Activated naive CD4-positive, alpha-beta T cell treated with anti-CD3 and anti-CD28 coated beads for 36 hours (primary cell): ENCODE results near the gene GALNT13. TPM values are rescaled to one million over a fixed set of nuclear protein-coding genes. Genes with fewer than 3 reads are reported as not detected.

Experiments used
- CTCF ChIA-PET: fragments of 350-600 bp; sonication (Branson Sonifier 250); formaldehyde crosslinking; loops from one replicate; lab custom pipeline; 2021; ENCODE audit warnings: antibody characterized with exemption; lab: Charles Lee
- DNase-seq: peaks from one replicate; pipeline ENCODE4 v3.0.0-alpha.2; 2020
- H3K27ac Mint-ChIP-seq: one replicate; pipeline ENCODE4 v1.8.0; 2021; ENCODE audit warnings: mild to moderate bottlenecking, mixed read lengths
- H3K27me3 Mint-ChIP-seq: one replicate; pipeline ENCODE4 v1.8.0; 2021; ENCODE audit warnings: low read depth, mixed read lengths
- H3K36me3 Mint-ChIP-seq: one replicate; pipeline ENCODE4 v1.8.0; 2021; ENCODE audit warnings: low read depth, mixed read lengths
- H3K4me1 Mint-ChIP-seq: one replicate; pipeline ENCODE4 v1.8.0; 2021; ENCODE audit warnings: low read depth, mixed read lengths
- H3K4me3 Mint-ChIP-seq: one replicate; pipeline ENCODE4 v1.8.0; 2021; ENCODE audit warnings: mild to moderate bottlenecking, moderate library complexity, mixed read lengths
- H3K9me3 Mint-ChIP-seq: one replicate; pipeline ENCODE4 v1.8.0; 2021; ENCODE audit warnings: mixed read lengths
- intact Hi-C: fragments of 100-400 bp; cut with micrococcal nuclease; formaldehyde crosslinking; loops from one replicate; pipeline ENCODE4 v1.15.1; 2023
- total RNA-seq, 2 experiments: library from RNA; stranded (reverse); gene quantifications; one replicate each; pipeline ENCODE4 v1.2.3, GENCODE V29; 2021

Gene GALNT13
- total RNA-seq, 2 experiments from 2014 or later: not detected

DNA sequence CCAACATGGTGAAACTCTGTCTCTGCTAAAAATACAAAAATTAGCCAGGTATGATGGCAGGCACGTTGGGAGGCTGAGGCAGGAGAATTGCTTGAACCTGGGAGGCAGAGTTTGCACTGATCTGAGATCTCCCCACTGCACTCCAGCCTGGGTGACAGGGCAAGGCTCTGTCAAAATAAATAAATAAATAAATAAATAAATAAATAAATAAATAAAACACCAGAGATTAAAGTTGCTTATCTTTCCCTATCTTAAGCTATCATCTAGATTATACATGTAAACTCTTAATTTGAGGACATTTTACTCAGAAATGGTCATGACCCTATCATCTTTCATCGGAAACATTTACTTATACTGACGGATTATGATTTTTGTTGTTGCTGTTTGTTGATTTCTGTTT lies 373.2 kb downstream of the GALNT13 start:
- no peaks in the 10 kb centered on the region for H3K9me3 Mint-ChIP-seq
- CTCF ChIA-PET: no interaction called here
- H3K27me3 Mint-ChIP-seq: no peaks in the 10 kb centered on the region
- DNase-seq: no peak
- no peaks in the 10 kb centered on the region for H3K4me1 Mint-ChIP-seq
- intact Hi-C loops: no loop called here
- no peaks in the 10 kb centered on the region for H3K36me3 Mint-ChIP-seq
- H3K4me3 Mint-ChIP-seq: no peak overlapping the region
- H3K27ac Mint-ChIP-seq: no peak overlapping the region

DNA sequence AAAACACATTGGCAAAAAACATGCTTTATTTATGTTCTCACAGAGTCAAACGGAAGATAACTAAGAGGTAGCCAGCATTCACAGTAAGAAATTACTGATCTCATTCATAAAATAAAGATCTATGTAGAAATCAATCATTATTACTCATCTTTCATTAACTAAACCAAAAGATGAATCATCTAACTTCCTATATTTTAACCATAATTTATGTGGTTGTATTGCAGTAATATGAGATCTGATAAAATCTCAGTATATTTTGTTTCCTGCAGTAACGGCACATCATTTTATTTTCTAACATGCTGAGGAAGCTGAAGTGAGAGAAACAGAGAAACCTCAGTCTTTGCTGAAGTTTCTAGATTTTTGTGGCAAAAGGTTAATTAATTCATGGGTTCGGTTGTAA lies 375.8 kb downstream of the GALNT13 start:
- H3K36me3 Mint-ChIP-seq: no peaks in the 10 kb centered on the region
- no peaks in the 10 kb centered on the region for H3K9me3 Mint-ChIP-seq
- H3K27me3 Mint-ChIP-seq: no peaks in the 10 kb centered on the region
- no peak overlapping the region for H3K27ac Mint-ChIP-seq
- CTCF ChIA-PET: no interaction called here
- H3K4me3 Mint-ChIP-seq: no peak overlapping the region
- H3K4me1 Mint-ChIP-seq: no peaks in the 10 kb centered on the region
- no peak for DNase-seq
- intact Hi-C loops: no loop called here

GRCh38 chr2:154256136-154256535 lies 384.4 kb downstream of the GALNT13 start:
- H3K36me3 Mint-ChIP-seq: no peaks in the 10 kb centered on the region
- no peaks in the 10 kb centered on the region for H3K4me1 Mint-ChIP-seq
- CTCF ChIA-PET: no interaction called here
- no peaks in the 10 kb centered on the region for H3K27me3 Mint-ChIP-seq
- peaks cover 2% of the 10 kb centered on the region for H3K9me3 Mint-ChIP-seq
- intact Hi-C loops: no loop called here
- H3K27ac Mint-ChIP-seq: no peak overlapping the region
- no peak for DNase-seq
- H3K4me3 Mint-ChIP-seq: no peak overlapping the region

- intact Hi-C loops: no loop called here
- CTCF ChIA-PET: no interaction called here
These were observed 387.3 kb downstream of the GALNT13 start for GRCh38 chr2:154259030-154259429.

DNA sequence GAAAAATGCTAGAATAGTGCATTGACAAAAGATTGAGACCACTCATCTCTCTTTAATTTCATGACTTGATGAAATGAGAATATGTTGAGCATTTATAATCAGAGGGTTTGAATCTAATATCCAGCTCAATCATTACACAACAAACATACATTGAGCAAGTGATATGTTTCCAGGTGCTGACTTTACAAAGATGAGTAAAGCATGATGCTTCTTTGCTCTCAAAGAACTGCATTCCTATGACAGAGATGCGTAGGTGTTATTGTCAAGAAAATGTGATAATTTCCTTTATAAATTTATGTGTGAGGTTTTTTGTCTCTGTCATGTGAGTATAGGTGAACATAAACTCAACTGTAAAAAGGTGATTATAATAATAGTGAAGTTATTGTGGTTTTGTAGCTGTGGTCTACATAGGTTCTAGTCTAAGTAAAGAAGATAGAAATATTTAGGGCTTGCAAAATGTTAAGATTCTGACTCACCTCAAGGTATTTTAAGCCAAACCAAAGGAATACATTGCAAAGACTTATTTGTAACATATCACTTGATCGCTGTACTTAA lies 389.8 kb downstream of the GALNT13 start:
- Mint-ChIP-seq H3K4me1 (no peaks in the 10 kb centered on the region), H3K27ac (no peak overlapping the region), H3K27me3 (no peaks in the 10 kb centered on the region), H3K9me3 (peaks cover 2% of the 10 kb centered on the region), H3K36me3 (no peaks in the 10 kb centered on the region), H3K4me3 (no peak overlapping the region)
- CTCF ChIA-PET: no interaction called here
- intact Hi-C loops: no loop called here
- no peak for DNase-seq

More at GRCh38 chr2:154259030-154259429, 387.3 kb downstream of the GALNT13 start:
- H3K36me3 Mint-ChIP-seq: no peaks in the 10 kb centered on the region
- no peak overlapping the region for H3K4me3 Mint-ChIP-seq
- H3K4me1 Mint-ChIP-seq: no peaks in the 10 kb centered on the region
- no peak overlapping the region for H3K27ac Mint-ChIP-seq
- no peak for DNase-seq
- H3K9me3 Mint-ChIP-seq: peaks cover 2% of the 10 kb centered on the region
- H3K27me3 Mint-ChIP-seq: no peaks in the 10 kb centered on the region

DNA sequence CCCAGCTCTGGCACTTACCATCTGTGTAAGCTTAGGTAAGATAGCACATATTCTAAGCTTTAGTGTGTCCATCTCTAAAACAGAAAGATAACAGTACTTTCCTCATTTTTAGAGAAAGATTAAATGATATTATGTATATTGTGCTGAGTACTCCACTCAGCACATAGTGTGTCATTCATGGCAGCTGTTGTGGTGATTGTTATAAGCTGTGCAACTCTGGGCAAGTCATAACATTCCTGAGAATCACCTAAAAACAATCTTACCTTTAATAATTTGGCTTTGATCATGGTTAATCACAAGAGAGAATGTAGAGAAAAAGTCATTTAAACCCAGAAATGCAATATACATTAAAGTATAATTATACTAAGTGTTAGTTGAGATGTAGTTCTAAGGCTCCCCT lies 391.5 kb downstream of the GALNT13 start:
- Mint-ChIP-seq H3K27me3 (no peaks in the 10 kb centered on the region), H3K27ac (no peak overlapping the region), H3K4me1 (no peaks in the 10 kb centered on the region), H3K9me3 (peaks cover 2% of the 10 kb centered on the region), H3K36me3 (no peaks in the 10 kb centered on the region), H3K4me3 (no peak overlapping the region)
- no peak for DNase-seq
- CTCF ChIA-PET: no interaction called here
- intact Hi-C loops: no loop called here

GRCh38 chr2:154264024-154264423 lies 392.3 kb downstream of the GALNT13 start:
- no peaks in the 10 kb centered on the region for H3K27me3 Mint-ChIP-seq
- H3K27ac Mint-ChIP-seq: no peak overlapping the region
- CTCF ChIA-PET: no interaction called here
- H3K4me1 Mint-ChIP-seq: no peaks in the 10 kb centered on the region
- no peaks in the 10 kb centered on the region for H3K36me3 Mint-ChIP-seq
- no peak for DNase-seq
- intact Hi-C loops: no loop called here
- no peaks in the 10 kb centered on the region for H3K9me3 Mint-ChIP-seq
- H3K4me3 Mint-ChIP-seq: no peak overlapping the region

DNA sequence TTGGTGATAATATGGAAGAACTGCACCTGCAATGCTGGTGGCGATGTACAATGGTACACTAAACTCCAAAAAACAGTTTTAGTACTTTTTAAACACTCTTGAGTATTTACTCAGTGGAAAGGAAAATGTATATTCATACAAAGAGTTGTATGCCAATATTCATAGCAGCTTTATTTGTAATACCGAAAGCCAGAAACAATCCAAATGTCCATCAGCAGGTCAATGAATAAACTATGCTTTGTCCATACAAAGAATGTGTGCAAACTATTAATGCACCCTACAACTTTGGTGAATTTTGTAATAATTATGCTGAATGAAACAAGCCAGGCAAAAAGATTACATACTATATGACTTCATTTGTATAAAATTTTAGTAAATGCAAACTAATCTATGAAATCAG lies 396.3 kb downstream of the GALNT13 start:
- intact Hi-C loops: no loop called here
- DNase-seq: no peak
- Mint-ChIP-seq H3K36me3 (no peaks in the 10 kb centered on the region), H3K27me3 (no peaks in the 10 kb centered on the region), H3K4me1 (no peaks in the 10 kb centered on the region), H3K27ac (no peak overlapping the region), H3K4me3 (no peak overlapping the region), H3K9me3 (no peaks in the 10 kb centered on the region)
- CTCF ChIA-PET: no interaction called here

DNA sequence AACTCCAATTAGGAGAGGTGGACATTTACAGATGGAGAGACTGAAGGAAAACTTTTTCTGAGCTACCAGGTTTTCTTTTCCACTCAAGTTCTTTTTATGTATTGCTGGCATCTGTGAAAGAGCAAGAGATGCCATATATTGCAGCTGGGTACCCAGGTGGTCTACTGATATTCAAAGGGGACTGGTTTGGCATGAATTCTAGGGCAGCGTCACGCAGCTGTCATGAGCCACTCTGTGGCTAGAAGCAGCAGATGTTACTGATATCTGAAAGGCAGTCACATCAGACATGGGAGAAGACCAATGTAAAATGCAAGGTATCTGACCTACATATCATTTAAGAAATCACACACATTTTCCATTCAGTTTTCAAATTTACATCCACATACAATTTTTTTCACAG lies 408.8 kb downstream of the GALNT13 start:
- intact Hi-C loops: no loop called here
- Mint-ChIP-seq H3K36me3 (no peaks in the 10 kb centered on the region), H3K4me3 (no peak overlapping the region), H3K27ac (no peak overlapping the region), H3K4me1 (no peaks in the 10 kb centered on the region), H3K27me3 (no peaks in the 10 kb centered on the region), H3K9me3 (peaks cover 3% of the 10 kb centered on the region)
- CTCF ChIA-PET: no interaction called here
- no peak for DNase-seq

- CTCF ChIA-PET: no interaction called here
- Mint-ChIP-seq H3K27me3 (no peaks in the 10 kb centered on the region), H3K4me3 (no peak overlapping the region)
These were observed 418.1 kb downstream of the GALNT13 start for GRCh38 chr2:154289870-154290269.

DNA sequence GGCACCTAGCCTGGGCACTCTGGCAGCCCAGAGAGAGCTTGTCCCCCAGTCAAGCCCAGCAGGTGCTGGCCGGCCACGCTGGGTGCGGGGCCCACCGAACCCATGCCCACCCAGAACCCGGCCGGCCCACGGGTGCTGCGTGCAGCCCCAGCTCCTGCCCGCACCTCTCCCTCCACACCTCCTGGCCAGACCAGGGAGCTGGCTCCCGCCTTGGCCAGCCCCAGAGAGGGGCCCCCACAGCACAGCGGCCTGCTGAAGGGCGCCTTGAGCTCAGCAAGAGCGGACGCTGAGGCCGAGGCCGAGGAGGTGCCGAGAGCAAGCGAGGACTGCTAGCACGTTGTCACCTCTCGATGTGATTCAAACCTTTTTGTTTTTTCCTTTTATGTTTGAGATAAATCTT lies 419.8 kb downstream of the GALNT13 start:
- Mint-ChIP-seq H3K9me3 (peaks cover 6% of the 10 kb centered on the region), H3K36me3 (no peaks in the 10 kb centered on the region), H3K27me3 (no peaks in the 10 kb centered on the region), H3K4me3 (no peak overlapping the region), H3K27ac (no peak overlapping the region), H3K4me1 (no peaks in the 10 kb centered on the region)
- no peak for DNase-seq
- intact Hi-C loops: no loop called here
- CTCF ChIA-PET: no interaction called here

More at GRCh38 chr2:154289870-154290269, 418.1 kb downstream of the GALNT13 start:
- Mint-ChIP-seq H3K4me1 (no peaks in the 10 kb centered on the region), H3K27ac (no peak overlapping the region), H3K9me3 (peaks cover 6% of the 10 kb centered on the region), H3K36me3 (no peaks in the 10 kb centered on the region)
- intact Hi-C loops: no loop called here
- DNase-seq: no peak

DNA sequence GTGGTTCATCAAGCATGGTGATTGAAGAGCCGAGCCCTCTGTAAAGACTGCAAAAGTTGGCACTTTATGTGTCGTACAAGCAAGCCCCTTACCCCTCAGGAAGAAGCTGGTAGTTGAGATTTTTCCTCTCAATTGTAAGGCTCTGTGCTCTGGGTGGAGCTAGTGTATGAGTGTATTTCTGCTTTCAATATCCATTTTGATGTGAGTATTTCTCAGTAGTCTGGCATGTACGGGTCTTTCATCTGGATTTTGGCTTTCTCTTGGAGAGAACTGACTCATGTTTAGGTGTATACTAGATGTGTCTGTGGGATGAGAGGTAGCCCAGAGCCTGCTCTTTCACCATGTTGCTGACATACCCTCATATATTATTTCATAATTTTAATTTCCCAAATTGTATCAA lies 420.2 kb downstream of the GALNT13 start:
- no peak for DNase-seq
- no peak overlapping the region for H3K4me3 Mint-ChIP-seq
- H3K27ac Mint-ChIP-seq: no peak overlapping the region
- intact Hi-C loops: no loop called here
- peaks cover 6% of the 10 kb centered on the region for H3K9me3 Mint-ChIP-seq
- no peaks in the 10 kb centered on the region for H3K27me3 Mint-ChIP-seq
- no peaks in the 10 kb centered on the region for H3K36me3 Mint-ChIP-seq
- CTCF ChIA-PET: no interaction called here
- H3K4me1 Mint-ChIP-seq: no peaks in the 10 kb centered on the region

DNA sequence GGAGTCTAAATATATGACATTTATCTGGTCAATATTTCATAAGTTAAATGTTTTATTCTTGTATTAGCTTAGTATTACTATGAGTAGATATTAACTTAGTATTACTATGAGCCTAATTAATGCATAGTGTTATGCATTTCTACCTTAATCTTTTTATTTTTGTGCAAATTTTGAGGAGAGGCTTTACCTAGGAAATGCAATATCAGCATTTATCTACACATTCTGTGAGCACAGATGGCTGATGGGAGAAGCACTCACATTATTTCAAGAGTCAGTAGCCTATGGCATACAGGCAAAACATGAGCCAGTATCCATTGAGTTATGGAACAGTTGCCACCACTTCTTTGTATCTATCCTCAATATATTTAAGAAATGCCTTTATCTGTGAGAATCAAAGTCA lies 422.1 kb downstream of the GALNT13 start:
- Mint-ChIP-seq H3K4me1 (no peaks in the 10 kb centered on the region), H3K27me3 (no peaks in the 10 kb centered on the region), H3K4me3 (no peak overlapping the region), H3K9me3 (peaks cover 4% of the 10 kb centered on the region), H3K36me3 (no peaks in the 10 kb centered on the region), H3K27ac (no peak overlapping the region)
- DNase-seq: no peak
- CTCF ChIA-PET: no interaction called here
- intact Hi-C loops: no loop called here
